Mucosa of descending colon (tissue), 3 donors: ENCODE results near the gene ZBTB21. TPM values are rescaled to one million over a fixed set of nuclear protein-coding genes. Genes with fewer than 3 reads are reported as not detected.

Experiments
- ATAC-seq: fragments of 200-7000 bp; cut with Tn5 transposase; one replicate; pipeline ENCODE4 v1.9.1; 2020; ENCODE audit warnings: mild to moderate bottlenecking, moderate library complexity
- DNase-seq, 3 donors: peaks; one replicate each; pipeline ENCODE4 v3.0.0-alpha.2; 2020
- H3K36me3 ChIP-seq: fragments of 200-600 bp; one replicate; pipeline ENCODE4 v1.8.0; 2021; ENCODE audit warnings: low read depth, mild to moderate bottlenecking
- H3K4me1 ChIP-seq: fragments of 200-600 bp; one replicate; pipeline ENCODE4 v1.8.0; 2021; ENCODE audit warnings: low read depth, mild to moderate bottlenecking
- H3K4me3 ChIP-seq: fragments of 200-600 bp; one replicate; pipeline ENCODE4 v1.8.0; 2021; ENCODE audit warnings: mild to moderate bottlenecking
- H3K9me3 ChIP-seq: fragments of 200-600 bp; one replicate; pipeline ENCODE4 v1.8.0; 2021; ENCODE audit warnings: mild to moderate bottlenecking
- intact Hi-C, 2 donors: fragments of 100-400 bp; cut with DNase I in 1 of 2; cut with micrococcal nuclease in 1 of 2; formaldehyde crosslinking; loops; one replicate each; pipeline versions ENCODE4 v1.11.0 to v1.11.1; 2022; cut with DNase I, micrococcal nuclease
- total RNA-seq, 3 donors: library from RNA; stranded (reverse); fragmentation: NEBNext Ultra II Directional in 2 of 3; extraction: Animal tissue kit (Norgen Biotek cat#: 25700) in 2 of 3; gene quantifications; one replicate each; pipeline versions ENCODE4 v1.2.1 to v1.2.4, GENCODE V29; 2021 to 2023
- TF ChIP-seq, protein P1 (sequence below): fragments of 200-600 bp; IDR thresholded peaks from one replicate; pipeline ENCODE4 v1.8.0; 2022; ENCODE audit warnings: antibody characterized with exemption, mild to moderate bottlenecking
- donor health status: DM: no; HTN: no; CAD: no; lungs with moderate emphysema.
- donor health status: DM: no; HTN: no; CAD: no.
- donor health status: DM: no; HTN: yes; CAD: no.

ZBTB21 gene
- total RNA-seq, 3 donors from 2014 or later: 11.8 to 18.9 (median 14.6) TPM

GRCh38 chr21:42032968-42033367, 22.8 kb upstream of the ZBTB21 start:
- Histone ChIP-seq H3K36me3 (no peaks in the 10 kb centered on the region), H3K9me3 (no peaks in the 10 kb centered on the region), H3K4me1 (peaks cover 3% of the 10 kb centered on the region), H3K4me3 (no peak overlapping the region)
- intact Hi-C loops: no loop called here
- ATAC-seq (no peak), DNase-seq (no peak)
- TF ChIP-seq, protein P1, sequence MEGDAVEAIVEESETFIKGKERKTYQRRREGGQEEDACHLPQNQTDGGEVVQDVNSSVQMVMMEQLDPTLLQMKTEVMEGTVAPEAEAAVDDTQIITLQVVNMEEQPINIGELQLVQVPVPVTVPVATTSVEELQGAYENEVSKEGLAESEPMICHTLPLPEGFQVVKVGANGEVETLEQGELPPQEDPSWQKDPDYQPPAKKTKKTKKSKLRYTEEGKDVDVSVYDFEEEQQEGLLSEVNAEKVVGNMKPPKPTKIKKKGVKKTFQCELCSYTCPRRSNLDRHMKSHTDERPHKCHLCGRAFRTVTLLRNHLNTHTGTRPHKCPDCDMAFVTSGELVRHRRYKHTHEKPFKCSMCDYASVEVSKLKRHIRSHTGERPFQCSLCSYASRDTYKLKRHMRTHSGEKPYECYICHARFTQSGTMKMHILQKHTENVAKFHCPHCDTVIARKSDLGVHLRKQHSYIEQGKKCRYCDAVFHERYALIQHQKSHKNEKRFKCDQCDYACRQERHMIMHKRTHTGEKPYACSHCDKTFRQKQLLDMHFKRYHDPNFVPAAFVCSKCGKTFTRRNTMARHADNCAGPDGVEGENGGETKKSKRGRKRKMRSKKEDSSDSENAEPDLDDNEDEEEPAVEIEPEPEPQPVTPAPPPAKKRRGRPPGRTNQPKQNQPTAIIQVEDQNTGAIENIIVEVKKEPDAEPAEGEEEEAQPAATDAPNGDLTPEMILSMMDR: no peak

- DNase-seq (no peak), ATAC-seq (no peak)
- H3K4me3 ChIP-seq: no peak overlapping the region
- peaks cover 3% of the 10 kb centered on the region for H3K4me1 ChIP-seq
- TF ChIP-seq, protein P1: no peak
- no peaks in the 10 kb centered on the region for H3K9me3 ChIP-seq
- intact Hi-C loops: no loop called here
- H3K36me3 ChIP-seq: no peaks in the 10 kb centered on the region
Observed at GRCh38 chr21:42032266-42032665, 22.1 kb upstream of the ZBTB21 start.

GRCh38 chr21:42031816-42032215, 21.7 kb upstream of the ZBTB21 start:
- H3K36me3 ChIP-seq: no peaks in the 10 kb centered on the region
- H3K9me3 ChIP-seq: no peaks in the 10 kb centered on the region
- peaks cover 3% of the 10 kb centered on the region for H3K4me1 ChIP-seq
- TF ChIP-seq, protein P1: no peak
- DNase-seq (no peak), ATAC-seq (no peak)
- intact Hi-C loops: no loop called here
- H3K4me3 ChIP-seq: no peak overlapping the region

DNA sequence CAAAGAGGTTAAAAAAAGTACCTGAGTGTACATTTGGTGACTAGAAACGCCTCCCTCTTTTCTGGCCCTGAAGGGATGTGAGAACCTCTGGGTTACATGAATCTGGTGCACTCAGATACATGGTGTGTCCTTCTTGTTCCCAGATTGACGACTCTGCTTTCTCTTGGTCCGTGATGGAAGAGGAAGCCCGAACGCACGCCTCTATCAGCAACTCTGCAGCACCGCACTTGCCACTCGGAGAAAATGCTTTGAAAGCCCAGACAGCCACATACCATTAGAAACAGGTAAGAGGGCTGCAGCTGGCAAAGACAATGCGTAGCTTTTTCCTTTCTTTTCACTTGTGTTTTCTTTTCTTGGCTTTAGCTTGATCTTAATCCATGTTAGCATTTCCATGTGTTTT, 21.1 kb upstream of the ZBTB21 start:
- DNase-seq (no peak), ATAC-seq (no peak)
- H3K4me1 ChIP-seq: peaks cover 3% of the 10 kb centered on the region
- no peak overlapping the region for H3K4me3 ChIP-seq
- TF ChIP-seq, protein P1: no peak
- H3K9me3 ChIP-seq: no peaks in the 10 kb centered on the region
- H3K36me3 ChIP-seq: no peaks in the 10 kb centered on the region
- intact Hi-C loops: no loop called here

GRCh38 chr21:42030311-42030710, 20.2 kb upstream of the ZBTB21 start:
- Histone ChIP-seq H3K36me3 (no peaks in the 10 kb centered on the region), H3K4me3 (no peak overlapping the region), H3K4me1 (peaks cover 3% of the 10 kb centered on the region), H3K9me3 (no peaks in the 10 kb centered on the region)
- intact Hi-C loops: no loop called here
- DNase-seq (no peak), ATAC-seq (no peak)
- TF ChIP-seq, protein P1: no peak
